Activated CD4-positive, alpha-beta T cell treated with anti-CD3 and anti-CD28 coated beads, Interleukin-2, Interleukin-6, amounts not matched to agents 100 ng/mL and 50 ng/mL, durations not matched to agents 16 hours and 8 hours (primary cell): ENCODE data around the gene PSMC5.
"Not testable (repeated sequence)": the region's sequence is repeated elsewhere in the genome, so short reads cannot be mapped to it uniquely, and the experiment has no call there.

Source experiments
- DNase-seq: peaks from one replicate; pipeline ENCODE4 v3.0.0-alpha.2; 2020

PSMC5 gene

GRCh38 chr17:63827002-63827800, at the start of gene PSMC5, which contains the start of gene FTSJ3:
TSS of gene PSMC5 (plus strand) at chr17:63827431. CDS start at chr17:63827491, 60 bp downstream.
TSS of gene FTSJ3 (minus strand) at chr17:63827663. CDS start at chr17:63826902, 761 bp downstream.
- DNase-seq, result peak; percentile 97

- DNase-seq, result no peak
Measured at GRCh38 chr17:63780507-63780906, 46.7 kb upstream of the PSMC5 start.

GRCh38 chr17:63780928-63781327, 46.3 kb upstream of the PSMC5 start:
- no peak for DNase-seq

- DNase-seq, result peak; percentile 22
Measured at GRCh38 chr17:63783522-63783921, 43.7 kb upstream of the PSMC5 start.

- no peak for DNase-seq
Measured at GRCh38 chr17:63785556-63785955, 41.7 kb upstream of the PSMC5 start.

- DNase-seq, result no peak
Measured at GRCh38 chr17:63786117-63786516, 41.1 kb upstream of the PSMC5 start.

- DNase-seq, result no peak
Measured at GRCh38 chr17:63786971-63787711, 40.1 kb upstream of the PSMC5 start.

GRCh38 chr17:63790057-63790456, 37.2 kb upstream of the PSMC5 start:
- no peak for DNase-seq

GRCh38 chr17:63792055-63792729, 35.0 kb upstream of the PSMC5 start:
- DNase-seq, result no peak

GRCh38 chr17:63796375-63796774, 30.9 kb upstream of the PSMC5 start:
- not testable (repeated sequence) for DNase-seq

- DNase-seq, result no peak
Measured at GRCh38 chr17:63798572-63799106, 28.6 kb upstream of the PSMC5 start.

GRCh38 chr17:63800783-63801182, 26.4 kb upstream of the PSMC5 start:
- no peak for DNase-seq

GRCh38 chr17:63804328-63804727, 22.9 kb upstream of the PSMC5 start:
- DNase-seq, result no peak

- DNase-seq, result no peak
Measured at GRCh38 chr17:63805591-63805990, 21.6 kb upstream of the PSMC5 start.

GRCh38 chr17:63809970-63810369, 17.3 kb upstream of the PSMC5 start:
- no peak for DNase-seq

- DNase-seq, result no peak
Measured at GRCh38 chr17:63816123-63816522, 11.1 kb upstream of the PSMC5 start.

- DNase-seq, result no peak
Measured at GRCh38 chr17:63816669-63817068, 10.6 kb upstream of the PSMC5 start.

GRCh38 chr17:63817736-63818385, 9.4 kb upstream of the PSMC5 start:
- DNase-seq, result no peak

- no peak for DNase-seq
Measured at GRCh38 chr17:63819131-63819530, 8.1 kb upstream of the PSMC5 start.

- DNase-seq, result no peak
Measured at GRCh38 chr17:63819585-63820537, 7.4 kb upstream of the PSMC5 start.

- DNase-seq, result no peak
Measured at GRCh38 chr17:63820963-63821561, 6.2 kb upstream of the PSMC5 start.
